ENCODE results near the gene MTAP.

- TF ChIP-seq, protein P1, sequence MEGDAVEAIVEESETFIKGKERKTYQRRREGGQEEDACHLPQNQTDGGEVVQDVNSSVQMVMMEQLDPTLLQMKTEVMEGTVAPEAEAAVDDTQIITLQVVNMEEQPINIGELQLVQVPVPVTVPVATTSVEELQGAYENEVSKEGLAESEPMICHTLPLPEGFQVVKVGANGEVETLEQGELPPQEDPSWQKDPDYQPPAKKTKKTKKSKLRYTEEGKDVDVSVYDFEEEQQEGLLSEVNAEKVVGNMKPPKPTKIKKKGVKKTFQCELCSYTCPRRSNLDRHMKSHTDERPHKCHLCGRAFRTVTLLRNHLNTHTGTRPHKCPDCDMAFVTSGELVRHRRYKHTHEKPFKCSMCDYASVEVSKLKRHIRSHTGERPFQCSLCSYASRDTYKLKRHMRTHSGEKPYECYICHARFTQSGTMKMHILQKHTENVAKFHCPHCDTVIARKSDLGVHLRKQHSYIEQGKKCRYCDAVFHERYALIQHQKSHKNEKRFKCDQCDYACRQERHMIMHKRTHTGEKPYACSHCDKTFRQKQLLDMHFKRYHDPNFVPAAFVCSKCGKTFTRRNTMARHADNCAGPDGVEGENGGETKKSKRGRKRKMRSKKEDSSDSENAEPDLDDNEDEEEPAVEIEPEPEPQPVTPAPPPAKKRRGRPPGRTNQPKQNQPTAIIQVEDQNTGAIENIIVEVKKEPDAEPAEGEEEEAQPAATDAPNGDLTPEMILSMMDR (IDR thresholded peaks at IDR 0.05) = no peak
- TF ChIP-seq POLR2A (IDR thresholded peaks at IDR 0.05) = no peak
Measured at GRCh38 chr9:21864505-21864904, 62.1 kb downstream of the MTAP start.
